ENCODE results near the gene ABR.

- TF ChIP-seq CTCF (IDR thresholded peaks at IDR 0.05) (no peak), POLR2A (IDR thresholded peaks at IDR 0.05) (no peak)
Observed at GRCh38 chr17:1000597-1001461, 179.0 kb downstream of the ABR start.

Measured in prostate gland (tissue), 2 donors.